GM19328 (cell line): ENCODE results near the gene PPID.
"Not testable (repeated sequence)": the region's sequence is repeated elsewhere in the genome, so short reads cannot be mapped to it uniquely, and the experiment has no call there.

Source experiments
- ATAC-seq: cut with Tn5 transposase; IDR thresholded peaks from one replicate; pipeline ENCODE4 v1.9.1; 2021; ENCODE audit warnings: mild to moderate bottlenecking, moderate library complexity; ENCODE audit not compliant: unreplicated experiment

The PPID gene

DNA sequence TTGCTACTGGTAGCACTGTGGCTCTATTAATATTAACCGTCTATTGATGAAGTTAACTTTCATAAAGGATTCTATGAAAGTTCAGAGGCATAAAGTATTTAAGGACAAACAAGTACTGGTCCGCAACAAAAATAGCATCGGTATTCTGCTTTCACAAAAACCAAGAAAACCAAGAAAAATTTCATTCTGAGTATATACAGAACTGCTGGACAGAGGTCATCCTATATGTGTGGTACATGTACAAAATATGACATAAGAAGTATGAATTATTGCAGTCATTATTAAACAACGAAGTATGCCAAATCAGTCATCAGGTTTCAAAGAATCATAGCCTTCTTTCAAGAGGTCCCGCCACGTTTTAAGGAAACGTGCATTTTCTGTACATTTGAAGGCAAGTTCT is 53.9 kb downstream of the PPID start:
- ATAC-seq: no peak

DNA sequence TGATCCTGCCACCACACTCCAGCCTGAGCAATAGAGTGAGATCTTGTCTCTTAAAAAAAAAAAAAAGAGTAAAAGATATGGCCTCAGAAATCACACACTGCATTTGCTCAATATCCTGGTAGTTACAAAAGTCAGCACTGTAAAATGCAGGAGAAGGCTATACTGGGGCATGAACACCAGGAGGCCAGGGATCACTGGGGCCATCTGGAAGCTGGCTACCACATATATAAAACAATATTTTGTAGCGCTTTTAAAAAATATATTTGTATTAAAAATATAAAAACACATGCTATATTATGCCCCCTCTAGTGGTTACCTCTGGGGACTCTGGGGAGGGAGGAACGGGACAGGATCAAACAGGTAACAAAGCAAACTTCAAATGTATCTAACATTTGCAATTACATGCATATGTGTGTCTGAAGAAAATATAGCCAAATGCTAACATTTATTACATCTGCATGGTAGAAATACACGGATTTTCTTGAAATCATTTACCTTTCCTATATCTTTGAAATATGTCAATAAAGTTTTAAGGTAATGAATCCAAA is 55.5 kb downstream of the PPID start:
- no peak for ATAC-seq

DNA sequence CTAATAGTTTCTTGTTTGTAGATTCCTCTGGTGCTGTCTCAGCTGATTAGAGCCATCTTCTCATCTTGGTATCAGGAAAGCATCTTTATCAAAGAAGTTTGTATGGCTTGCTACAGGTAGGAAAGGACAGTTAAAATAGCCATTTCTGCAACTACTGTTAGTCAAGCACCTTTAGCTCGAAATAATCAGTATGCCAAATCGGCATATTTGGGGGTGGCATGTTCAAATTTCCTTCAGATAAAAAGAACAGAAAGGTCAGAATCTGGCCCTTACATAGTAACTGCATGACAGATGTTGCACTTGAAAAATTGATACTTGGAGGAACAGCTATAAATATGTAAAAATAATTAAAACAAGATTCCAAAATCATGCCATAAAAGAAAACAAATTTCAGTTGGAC is 56.3 kb downstream of the PPID start:
- ATAC-seq: no peak

DNA sequence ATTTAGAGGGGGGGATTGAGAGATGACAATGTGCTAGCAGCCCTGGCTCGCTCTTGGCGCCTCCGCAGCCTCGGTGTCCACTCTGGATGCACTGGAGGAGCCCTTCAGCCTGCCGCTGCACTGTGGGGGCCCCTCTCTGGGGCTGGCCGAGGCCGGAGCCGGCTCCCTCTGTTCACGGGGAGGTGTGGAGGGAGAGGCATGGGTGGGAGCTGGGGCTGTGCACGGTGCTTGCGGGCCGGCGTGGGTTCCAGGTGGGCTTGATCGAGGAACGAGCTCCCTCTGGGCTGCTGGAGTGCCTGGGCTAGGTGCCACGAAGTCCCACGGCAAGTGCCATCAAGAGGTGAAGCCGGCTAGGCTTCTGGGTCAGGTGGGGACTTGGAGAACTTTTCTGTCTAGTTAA is 58.4 kb downstream of the PPID start:
- no peak for ATAC-seq

DNA sequence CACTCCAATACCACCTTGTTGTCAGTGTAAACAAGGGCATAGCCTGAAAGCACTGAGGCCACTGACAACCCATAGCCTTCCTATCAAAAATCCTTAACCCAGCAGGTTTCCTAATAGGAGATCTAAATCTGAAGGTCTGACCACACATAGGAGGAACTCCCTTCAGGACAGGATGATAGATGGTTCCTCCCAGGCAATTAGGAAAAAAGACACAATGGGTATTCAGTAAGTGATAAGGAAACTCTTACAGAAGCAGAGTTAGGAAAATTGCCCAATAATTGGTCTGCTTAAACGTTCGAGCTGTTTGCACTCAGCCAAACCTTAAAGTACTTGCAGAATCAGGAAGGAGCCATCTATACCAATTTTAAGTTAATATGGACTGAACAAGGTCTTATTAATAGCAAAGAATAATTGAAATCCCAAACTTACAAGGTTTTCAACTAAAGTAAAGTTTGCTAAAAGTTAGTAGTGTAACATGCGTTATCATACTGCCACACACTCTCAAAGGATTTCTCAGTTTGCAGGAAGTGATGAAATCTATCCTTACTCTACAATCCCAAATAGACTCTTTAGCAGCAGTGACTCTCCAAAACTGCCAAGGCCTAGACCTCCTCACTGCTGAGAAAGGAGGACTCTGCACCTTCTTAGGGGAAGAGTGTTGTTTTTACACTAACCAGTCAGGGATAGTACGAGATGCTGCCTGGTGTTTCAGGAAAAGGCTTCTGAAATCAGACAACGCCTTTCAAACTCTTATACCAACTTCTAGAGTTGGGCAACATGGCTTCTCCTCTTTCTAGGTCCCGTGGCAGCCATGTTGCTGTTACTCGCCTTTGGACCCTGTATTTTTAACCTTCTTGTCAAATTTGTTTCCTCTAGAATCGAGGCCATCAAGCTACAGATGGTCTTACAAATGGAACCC is 59.2 kb downstream of the PPID start:
- ATAC-seq: not testable (repeated sequence)

DNA sequence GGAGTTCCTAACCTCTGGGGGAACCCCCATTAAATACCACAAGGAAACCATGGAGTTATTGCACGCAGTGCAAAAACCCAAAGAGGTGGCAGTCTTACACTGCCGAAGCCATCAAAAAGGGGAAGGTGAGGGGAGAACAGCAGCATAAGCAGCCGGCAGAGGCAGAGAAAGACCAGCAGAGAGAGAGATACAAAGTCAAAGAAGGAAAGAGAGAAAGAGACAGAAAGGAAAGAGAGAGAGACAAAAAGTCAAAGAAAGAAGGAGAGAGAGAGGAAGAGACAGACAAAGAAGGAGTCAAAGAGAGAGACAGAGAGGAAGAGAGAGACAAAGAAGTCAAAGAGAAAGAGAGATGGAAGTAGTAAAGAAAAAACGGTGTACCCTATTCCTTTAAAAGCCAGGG is 59.9 kb downstream of the PPID start:
- not testable (repeated sequence) for ATAC-seq
